Activated CD4-positive, alpha-beta T cell treated with anti-CD3 and anti-CD28 coated beads, Interleukin-2, amount 50 U/mL, for 4 hours (primary cell): ENCODE data around the gene SLC16A11.

Source experiments
- DNase-seq, 2 experiments: peaks; one replicate each; pipeline ENCODE4 v3.0.0-alpha.2; 2020

The SLC16A11 gene

DNA sequence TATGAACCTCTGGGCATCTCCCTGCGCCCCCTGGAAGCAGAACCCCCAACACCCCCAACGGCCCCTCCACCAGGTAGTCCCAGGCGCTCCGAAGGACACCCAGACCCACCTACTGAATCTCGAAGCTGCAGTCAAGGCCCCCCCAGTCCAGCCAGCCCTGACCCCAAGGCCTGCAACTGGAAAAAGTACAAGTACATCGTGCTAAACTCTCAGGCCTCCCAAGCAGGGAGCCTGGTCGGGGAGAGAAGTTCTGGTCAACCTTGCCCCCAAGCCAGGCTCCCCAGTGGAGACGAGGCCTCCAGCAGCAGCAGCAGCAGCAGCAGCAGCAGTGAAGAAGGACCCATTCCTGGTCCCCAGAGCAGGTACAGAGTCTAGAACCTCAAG, 19.5 kb downstream of the SLC16A11 start:
- DNase-seq, result no peak

DNA sequence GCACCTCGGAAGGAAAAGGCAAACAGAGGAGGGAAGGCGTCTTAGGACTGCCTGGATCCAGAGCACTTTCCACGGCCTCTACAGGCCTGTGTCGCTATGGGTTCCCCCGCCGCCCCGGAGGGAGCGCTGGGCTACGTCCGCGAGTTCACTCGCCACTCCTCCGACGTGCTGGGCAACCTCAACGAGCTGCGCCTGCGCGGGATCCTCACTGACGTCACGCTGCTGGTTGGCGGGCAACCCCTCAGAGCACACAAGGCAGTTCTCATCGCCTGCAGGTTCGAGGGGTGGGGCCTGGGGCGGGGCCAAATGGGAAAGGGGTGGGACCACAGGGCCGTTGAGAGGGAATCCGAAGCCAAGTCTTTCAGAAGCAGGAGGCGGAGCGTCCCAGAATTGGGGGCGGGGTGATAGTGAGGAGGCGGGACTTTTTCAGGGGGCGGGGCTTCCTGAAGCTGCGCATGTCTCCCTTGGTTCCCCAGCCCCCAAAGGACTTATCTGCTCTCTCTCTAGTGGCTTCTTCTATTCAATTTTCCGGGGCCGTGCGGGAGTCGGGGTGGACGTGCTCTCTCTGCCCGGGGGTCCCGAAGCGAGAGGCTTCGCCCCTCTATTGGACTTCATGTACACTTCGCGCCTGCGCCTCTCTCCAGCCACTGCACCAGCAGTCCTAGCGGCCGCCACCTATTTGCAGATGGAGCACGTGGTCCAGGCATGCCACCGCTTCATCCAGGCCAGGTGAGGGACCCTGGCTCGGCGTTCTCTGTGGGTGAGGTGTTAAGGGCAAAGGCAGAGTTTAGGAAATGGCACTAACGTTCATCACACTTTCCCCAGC, 20.1 kb downstream of the SLC16A11 start:
- DNase-seq, result peak; percentile 92 to 95

DNA sequence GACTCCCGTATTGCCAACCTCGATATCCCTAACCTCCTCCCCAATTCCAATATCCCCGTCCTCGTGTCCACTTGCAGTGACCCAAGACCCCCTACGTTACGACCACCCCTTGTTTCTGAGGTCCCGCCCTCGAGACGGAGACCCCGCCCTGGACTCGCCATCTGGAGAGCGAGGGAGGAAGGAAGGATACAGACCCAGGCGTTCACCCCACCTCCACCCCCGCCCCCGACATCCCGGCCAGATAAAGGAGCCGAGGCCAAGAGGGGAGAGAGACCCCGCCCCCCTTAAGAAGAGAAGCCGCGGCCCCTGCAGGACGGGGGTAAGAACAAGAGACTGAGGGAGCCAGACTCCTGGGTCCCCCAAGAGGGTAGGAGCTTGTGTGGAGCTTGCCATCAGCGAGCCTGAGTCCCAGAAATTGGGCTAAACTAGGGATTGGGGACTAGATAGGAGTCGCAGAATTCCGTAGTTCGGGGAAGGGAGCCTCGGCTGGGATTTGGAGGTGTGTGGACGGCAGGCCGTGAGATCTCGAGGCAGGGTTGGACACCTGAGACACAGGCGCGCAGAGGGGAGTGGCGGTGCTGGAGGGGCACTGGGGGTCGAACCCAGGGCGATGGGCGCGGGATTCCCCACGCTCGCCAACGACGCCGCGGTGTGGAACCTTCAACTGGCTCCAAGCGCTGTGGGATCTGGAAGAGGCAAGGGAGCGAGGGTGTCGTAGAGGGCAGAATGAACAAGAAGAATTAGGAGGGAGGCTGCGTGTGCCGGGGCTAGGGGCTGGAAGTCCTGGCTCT, 20.9 kb downstream of the SLC16A11 start, which contains the start of gene BCL6B:
TSS of gene BCL6B (plus strand) at position 270 of the 791 bp plus-strand sequence. CDS start 622 bp downstream, outside the sequence.
- DNase-seq, result no peak

DNA sequence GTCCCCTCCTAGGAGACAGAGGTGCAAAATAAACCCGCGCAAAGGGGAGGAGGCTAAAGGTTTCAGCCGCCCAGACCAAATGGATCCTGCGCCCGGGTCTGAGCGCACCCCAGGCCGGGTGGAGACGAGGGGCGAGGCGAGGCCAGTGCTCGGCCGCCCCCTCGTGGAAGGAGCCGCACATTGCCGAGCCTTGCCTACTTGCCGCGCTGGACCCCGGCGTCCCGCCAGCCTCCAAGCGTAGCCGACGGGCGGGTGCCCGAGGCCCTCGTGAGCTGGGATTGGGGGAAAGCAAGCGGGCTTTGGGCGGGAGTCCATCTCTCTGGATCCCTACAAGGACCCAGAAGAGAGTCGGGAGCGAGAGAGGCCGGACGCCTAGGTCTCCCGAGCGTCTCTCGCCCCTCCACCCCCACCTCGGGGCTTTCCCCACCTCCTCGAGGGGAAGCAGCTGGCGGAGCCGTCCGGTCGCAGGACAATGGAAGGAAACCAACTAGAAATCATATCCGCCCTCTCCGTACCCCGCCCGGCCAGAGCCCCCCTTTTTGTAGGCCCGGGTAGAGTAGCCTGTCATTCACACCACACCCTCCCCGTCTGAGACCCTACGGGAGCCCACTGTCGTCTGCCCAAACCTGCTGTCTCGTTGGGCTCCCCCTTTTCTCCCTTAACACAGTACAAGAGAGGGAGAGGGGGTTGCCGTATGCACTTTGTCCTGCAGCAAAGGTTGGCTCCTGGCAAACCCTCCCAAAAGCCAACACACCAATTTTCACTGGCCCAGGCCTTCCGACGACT, 21.7 kb downstream of the SLC16A11 start:
- DNase-seq, result peak; percentile 68 to 69

DNA sequence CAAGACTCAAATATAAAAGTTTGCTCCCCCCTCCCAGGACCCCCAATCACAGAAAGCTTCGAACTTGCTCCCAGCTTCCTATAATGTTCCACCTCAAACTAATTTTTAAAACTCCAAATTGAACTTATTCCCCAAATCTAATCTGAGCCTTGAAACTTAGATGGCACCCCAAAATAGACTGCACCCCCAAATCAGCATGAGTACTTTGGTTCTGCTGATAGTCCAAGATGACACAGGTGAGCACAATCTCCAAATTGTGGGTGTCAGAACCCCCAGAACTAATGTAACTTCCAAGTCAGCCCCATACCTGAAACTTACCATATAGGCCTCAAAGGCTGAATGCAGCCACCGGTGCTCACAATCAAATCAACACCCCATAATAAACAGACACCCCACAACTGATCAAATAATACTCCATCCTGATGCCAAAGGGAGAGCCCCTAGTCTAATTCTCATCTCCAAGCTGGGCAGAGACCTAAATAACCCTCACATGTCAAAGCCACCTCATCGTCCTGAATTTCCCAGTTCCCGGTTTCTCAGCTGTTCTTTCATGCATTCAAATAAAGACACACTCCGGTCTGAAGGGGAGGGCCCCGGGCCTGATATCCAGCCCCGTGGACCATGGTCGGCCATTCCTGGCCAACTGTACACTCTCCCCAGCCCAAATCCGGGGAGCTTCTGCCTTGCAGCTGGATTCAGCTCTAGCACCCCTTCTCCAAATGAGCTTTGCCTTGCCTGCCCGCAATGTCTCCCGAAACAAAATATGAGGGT, 22.8 kb downstream of the SLC16A11 start:
- no peak for DNase-seq

DNA sequence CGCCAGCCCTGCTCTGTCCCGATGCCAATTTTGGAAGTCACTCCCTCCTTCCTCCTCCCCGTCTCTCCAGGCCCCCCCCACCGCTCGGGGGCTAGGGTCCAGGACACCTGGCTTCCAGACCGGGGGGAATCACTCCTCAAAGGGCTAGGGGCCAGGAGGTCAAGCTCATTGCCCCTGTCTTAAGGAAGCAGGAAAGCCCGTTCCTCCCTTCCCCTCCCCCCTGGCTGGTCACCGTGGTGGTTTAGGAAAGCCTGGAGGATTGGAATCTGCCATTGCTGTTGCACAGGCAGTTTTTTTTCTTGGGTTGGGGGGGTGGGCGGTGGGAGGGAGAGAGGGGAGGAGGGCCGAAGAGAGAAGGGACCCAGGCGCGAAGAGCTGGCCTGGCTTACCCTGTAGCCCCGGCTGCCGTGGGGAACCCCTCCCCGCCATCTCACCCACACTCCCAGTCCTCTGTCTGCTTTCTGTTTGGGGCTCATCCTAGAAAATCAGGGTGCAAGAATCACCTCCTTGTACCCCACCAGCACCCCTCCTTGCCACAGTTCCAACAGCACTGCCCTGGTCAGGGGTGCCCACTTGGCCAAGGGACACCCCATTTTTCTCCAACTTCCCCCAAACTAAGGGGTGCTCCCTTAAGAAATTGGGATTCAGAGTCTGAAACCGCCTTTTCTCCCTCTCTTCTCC, 23.9 kb downstream of the SLC16A11 start:
- no peak for DNase-seq

DNA sequence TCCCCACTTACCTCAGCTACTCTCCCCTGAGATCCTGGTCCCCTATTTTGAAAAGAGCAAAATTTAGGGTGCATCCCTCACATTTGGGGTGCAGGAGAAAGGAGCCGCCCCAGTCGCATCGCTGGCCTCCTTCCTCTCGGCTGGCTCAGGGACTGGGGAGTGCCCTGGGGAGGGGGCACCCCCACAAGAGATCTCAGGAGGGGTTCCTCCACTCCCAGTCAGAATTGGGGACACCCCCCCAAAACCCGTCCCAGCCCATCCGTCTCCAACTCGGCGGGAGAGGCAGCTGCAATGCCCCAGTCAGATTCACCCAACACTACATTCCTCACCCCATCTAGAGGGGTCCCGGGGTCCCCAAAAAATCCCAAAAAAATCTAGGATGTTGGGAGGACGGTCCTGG, 24.5 kb downstream of the SLC16A11 start:
- no peak for DNase-seq

DNA sequence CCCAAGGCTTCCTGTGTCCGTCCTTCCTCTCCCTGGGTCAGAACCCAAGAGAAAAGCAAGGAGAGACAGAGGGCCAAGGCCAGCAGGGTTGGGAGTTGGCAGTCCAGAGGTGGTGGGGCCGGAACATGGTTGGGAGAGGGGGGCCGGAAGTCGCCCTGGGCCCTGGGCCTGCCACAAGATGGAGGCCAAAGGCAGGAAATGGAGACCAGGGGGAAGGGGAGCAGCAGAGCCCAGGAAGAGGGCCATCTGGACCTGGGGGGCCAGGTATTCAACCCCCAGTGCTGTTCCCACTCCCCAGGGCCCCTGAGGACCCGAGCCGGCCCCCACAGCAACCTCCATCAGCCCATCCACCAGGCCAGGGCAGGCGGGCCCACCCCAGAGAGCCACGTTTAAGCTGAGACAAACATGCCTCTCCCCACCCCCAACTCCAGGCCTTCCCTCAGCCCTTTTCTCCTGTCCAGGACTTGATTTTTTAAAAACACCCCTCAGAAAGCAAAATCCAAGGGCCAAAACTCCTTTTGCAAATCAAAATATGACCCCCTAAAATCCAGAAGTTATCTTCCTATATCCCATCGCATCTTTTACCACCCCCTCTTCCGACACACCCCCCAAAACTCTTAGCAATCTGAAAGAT, 25.4 kb downstream of the SLC16A11 start:
- no peak for DNase-seq

DNA sequence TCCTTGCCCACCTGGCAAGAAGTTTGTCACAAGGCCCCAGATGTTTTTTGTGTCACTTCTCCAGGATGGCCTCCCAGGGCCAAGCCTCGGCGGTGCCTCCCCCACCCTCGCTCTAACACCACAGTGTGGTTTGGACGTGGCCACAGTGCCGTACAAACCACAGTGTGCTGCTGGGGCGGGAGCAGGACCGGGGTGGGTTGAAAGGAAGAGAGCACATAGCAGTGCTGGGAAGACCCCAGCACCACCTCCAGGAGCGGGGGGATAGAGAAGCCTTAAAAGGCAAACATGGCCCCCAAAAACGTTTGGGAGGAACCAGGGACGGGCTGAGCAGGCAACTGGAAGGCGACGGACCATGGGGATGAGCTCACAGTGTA, 26.1 kb downstream of the SLC16A11 start:
- DNase-seq, result no peak

DNA sequence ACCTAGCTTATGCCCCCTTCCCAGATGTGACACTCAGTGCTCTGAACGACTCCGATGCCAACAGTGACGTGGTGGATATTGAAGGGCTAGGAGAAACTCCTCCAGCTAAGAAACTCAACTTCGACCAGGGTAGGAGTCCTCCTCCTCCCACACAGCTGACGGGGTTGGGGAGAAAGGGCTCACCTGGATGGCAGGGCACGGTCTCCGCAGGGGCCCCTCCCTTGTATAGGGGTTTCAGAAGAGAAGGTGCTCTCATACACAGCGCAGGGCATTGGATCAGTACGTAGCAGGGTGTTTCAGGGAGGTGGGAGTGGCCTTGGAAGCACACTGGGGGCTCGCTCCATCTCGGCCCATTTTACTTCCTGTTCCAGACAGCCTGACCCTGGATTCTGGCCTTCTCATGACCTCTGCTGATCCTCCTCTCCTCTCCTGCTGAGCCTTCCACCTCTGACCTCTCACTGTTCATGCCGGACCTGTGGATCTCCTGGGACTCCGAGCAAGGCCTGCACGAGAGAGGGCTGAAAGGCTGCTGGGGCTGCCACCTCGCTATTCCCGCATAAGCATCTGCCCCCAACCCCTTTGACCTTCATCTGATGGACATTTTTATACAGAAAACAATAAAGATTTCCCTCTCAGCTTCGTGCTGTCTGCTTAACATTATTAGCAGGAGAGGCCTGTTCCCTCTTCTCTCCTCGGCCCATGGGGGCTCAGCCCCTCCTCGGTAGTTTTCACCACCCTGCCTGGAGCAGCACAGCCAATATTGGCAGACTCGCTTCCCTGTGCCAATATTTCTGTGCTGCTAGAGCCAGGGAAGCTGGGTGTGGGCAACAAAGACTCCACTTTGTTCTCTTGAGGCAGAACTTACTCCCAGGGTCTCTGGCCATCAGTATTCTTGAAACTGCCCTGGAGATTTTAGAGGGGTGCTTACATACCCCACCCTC, 26.7 kb downstream of the SLC16A11 start:
- no peak for DNase-seq

DNA sequence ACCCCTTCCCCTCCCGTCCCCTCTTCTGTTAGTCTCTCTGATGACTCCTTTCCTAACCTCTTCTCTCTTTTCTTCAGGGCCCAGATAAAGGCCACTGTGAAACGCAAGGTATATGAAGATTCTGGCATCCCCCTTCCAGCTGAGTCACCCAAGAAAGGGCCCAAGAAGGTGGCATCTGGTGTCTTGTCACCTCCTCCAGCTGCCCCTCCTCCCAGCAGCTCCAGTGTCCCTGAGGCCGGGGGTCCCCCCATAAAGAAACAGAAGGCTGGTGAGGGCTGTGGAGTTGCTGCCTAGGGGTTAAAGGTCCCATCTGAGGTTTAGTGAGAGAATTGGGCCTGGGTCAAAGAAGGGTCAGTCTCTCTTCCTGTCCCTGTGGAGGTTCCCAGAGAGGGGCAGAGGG, 27.5 kb downstream of the SLC16A11 start:
- no peak for DNase-seq

DNA sequence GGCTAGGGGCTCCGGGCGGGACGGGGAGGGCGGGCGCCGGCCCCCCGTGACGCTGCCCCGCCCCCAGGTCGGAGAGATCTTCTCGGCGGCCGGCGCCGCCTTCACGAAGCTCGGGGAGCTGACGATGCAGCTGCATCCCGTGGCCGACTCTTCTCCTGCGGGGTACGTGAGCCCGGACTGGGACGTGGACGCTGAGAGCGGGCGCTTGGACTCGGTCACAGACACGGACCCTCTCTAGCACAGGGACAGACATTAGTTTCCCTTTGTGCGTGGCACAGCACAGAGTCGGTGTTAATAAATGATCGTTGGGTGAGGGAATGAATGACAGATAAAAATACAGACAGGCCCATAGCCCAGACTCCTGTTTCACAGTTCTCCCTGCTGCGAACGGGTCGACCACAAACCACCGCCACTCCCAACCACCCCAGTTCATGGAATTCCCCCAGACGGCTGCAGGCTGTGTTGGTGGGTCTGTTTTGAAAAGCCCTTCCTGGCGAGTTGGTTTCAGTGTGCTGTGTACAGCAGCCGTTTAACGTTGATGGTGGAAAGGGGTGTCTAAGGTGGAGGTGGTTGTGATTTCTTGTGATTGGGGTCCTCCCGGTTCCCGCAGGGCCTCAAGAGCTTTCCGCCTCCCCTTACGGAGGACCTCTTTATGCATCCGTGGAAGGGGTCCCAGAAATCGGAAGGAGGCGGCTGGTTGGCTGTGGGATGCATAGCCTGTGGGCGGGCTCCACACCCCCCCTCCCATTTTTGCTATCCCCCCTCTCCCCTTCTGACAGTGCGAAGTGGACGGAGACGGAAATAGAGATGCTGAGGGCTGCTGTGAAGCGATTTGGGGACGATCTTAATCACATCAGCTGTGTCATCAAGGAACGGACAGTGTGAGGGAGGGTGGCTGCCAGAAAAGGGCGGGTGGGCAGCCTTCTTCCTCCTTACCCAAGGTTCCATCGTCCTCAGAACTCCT, 28.6 kb downstream of the SLC16A11 start:
- DNase-seq, result peak; percentile 68 to 71

DNA sequence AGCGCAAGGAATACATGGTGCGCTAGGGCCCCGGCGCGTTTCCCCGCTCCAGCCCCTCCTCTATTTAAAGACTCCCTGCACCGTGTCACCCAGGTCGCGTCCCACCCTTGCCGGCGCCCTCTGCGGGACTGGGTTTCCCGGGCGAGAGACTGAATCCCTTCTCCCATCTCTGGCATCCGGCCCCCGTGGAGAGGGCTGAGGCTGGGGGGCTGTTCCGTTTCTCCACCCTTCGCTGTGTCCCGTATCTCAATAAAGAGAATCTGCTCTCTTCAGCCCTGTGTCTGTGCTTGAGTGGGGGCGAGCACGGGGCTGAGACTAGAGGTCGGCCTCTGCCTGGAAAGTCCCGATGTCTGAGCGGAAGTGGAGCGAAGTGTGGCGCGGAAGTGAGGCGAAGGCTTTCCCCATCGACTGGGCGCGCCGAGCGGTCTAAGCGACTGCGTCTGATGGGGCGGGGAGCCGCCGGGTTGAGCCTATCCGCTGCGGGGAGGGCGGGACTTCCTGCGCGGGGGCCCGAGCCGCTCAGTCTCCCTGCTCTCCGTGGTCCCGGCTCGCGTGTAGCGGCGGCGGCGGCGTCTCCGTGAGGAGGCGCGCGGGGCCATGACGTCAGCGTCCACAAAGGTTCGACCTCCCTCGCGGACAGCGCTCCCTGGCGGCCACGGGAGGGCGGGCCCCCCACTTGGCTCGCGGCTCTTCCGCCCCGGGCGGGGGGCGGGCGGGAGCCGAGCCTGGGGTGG, 29.5 kb downstream of the SLC16A11 start:
- DNase-seq, result peak; percentile 96 to 97

DNA sequence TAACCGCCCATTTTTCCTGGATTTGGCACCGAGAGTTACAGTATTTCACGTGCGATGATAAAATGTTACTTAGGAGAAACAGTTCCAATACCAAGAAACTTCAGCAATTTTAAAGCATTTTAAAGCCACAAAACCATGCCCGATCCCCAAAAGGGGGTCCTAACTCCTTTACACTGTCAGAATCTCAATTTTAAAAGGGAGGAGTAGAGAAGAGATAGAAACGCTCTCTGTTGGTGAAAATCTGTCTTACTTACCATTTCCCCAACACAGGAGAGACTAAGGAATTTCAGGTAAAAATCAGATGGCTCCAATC, 32.0 kb downstream of the SLC16A11 start:
- DNase-seq, result no peak

DNA sequence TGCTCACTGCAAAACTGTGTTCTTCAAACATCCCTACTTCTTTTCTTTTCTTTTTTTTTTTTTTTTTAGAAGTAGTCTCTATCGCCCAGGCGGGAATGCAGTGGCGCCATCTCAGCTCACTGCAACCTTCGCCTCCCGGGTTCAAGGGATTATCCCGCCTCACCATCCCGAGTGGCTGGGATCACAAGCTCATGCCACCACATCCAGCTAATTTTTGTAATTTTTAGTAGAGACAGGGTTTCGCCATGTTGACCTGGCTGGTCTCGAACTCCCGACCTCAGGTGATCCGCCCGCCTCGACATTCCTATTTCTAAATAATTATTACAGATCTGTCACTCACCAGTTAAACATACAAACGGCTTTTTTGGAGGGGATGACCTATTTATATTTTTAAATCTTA, 32.5 kb downstream of the SLC16A11 start:
- no peak for DNase-seq

DNA sequence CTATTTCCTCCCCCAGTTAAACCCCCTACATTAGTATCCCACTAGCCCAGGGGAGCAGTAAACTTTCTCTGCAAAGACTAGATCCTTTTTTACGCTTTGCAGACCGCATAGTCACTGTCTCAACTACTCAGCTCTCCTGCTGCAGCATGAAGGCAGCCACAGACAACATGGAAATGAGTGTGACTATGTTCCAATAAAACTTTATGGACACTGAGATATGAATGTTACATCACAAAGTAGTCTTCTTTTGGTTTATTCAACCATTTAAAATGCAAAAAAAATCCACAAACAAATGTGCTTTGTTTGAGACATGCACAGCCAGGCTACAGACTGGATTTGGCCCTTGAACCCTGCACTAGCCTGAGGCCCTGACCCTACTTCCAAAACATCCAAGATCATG, 33.4 kb downstream of the SLC16A11 start:
- DNase-seq, result no peak

DNA sequence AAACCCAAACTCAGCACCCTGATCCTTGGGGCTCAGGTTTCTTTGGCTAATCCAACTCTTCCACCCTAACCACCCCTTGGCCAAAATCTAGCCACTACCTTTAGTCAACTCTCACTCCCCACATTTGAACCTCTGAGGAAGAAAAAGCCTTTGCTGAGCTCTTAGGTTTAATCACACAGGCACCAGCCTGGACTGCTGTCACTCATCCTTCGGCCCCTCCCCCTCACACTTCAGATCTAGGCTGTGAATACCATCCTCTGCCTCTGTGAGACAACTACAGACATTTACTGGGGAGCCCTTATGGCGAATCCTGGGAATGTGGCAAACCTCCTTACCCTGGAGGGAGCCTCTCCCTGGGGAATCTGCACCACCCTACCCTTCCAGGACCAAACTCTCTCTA, 36.7 kb downstream of the SLC16A11 start:
- DNase-seq, result no peak

DNA sequence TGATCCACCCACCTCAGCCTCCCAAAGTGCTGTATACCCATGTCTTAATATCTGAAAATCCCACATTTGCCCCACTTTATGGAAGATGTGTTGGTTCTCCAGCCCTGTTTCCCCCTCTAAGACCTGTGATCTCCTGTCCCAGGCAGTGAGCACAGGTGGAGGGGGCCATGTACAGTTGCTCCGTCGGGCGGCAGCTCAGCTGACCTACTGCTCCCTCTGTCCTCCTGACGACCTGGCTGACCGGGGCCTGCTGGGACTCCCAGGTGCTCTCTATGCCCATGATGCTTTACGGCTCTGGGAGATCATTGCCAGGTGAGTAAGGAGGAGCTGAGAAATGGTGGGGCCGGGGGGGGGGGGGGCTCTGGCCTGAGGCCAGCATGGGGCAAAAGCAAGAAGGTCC, 38.2 kb downstream of the SLC16A11 start:
- DNase-seq, result no peak
